Cardiac septum (tissue), 1 donor: Measurements from ENCODE around the gene AOPEP. TPM values are rescaled to one million over a fixed set of nuclear protein-coding genes. Genes with fewer than 3 reads are reported as not detected.

Source experiments
- DNase-seq: peaks from one replicate; pipeline ENCODE4 v3.0.0-alpha.2; 2020; ENCODE audit warnings: low spot score
- intact Hi-C: fragments of 100-400 bp; cut with DNase I; formaldehyde crosslinking; loops from one replicate; pipeline ENCODE4 v1.14.0; 2022
- total RNA-seq: library from RNA; stranded (reverse); fragmentation: NEBNext Ultra II Directional; extraction: Animal tissue kit (Norgen Biotek cat#: 25700); gene quantifications from one replicate; pipeline ENCODE4 v1.2.1, GENCODE V29; 2021
- donor health status: DM: no; HTN: no; CAD: no.

AOPEP gene
- total RNA-seq, 1 donor from 2014 or later = 260 TPM

DNA sequence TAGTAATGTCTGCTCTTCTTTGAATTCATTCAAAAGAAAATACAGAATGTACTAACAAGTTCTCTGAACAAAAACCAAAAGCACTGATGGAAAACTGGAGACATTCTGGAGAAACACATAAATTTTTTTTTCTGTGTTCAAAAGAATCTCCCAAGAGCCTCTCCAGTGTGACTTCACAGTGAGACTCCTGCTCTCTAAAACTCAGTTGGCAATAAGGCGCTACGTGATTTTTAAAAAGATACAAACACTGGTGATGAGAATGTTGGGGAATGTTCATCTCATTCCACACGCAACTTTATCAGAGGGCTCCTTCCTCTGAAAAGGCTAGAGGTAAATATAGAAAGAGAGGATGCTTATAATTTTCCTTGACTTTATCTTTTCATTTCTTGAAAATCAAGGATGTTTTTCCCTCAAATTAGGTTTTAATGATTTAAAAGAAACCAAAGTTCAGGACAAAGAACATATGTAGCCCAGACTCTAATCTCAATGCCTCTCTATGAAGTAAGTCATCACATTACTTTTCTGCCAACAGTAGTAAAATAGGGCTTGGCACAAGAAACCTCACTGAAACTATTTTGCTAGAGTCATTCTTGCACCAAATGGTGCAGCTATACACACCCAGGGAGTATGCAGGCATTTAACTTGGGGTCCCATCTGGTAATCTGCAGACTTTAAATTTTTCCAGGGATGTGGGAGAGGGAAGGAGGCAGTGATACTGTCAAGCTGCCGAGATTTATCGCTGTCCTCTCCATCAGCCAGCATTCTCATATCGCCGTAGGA is 12.9 kb upstream of the AOPEP start:
- intact Hi-C loops = no loop called here
- DNase-seq = no peak

DNA sequence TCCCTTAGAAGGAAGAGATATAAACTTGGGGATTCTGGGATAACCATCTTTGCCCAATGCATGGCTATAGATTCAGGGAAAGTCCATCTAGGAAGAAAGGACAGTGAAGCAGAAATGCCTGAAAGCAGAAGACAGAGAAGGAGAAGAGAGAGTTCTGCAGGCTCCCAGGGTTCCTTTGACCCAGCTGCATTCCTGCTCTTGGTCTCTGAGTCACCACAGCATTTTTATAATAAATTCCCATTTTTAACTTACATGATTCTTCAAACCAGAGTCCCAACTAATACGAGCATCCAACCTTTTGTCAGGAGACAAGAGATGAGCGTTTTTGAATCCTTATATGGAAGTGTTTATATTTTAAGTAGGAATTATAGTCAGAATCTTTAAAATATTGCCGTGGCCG is 12.0 kb upstream of the AOPEP start:
- no peak for DNase-seq
- intact Hi-C loops = no loop called here

DNA sequence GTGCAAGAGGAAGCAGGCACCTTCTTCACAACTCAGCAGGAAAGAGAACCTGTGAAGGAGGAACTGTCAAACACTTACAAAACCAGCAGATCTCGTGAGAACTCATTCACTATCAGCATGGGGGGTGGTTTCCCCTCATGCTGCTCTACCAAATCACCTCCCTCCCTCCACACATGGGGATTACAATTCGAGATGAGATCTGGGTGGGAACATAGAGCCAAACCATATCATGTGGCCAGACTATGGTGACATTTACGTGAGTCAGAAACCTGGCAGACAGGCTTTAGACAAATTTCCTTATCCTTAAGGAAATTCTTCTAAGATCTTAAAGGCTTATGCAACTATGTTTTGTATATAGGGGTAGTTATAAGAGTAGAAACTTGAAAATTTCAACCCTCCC is 8.7 kb upstream of the AOPEP start:
- intact Hi-C loops = no loop called here
- DNase-seq = no peak

DNA sequence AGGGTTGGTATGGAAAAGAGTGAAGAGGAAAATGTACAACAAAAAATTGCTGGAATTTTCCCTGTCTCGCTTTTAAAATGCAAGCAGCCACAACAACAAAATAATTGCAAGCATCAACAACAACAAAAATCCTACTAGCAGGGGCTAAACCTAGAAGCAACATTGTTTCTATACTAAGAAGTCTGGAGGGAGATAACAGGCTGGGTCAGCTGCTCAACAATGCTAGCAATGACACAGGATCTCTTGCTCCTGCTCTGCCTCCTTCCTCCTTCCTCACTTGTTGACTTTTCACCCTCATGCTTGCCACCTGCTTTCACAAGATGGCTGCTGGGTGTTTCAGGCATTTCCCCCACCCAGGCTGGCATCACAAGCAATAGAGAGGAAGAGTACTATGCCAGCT is 7.6 kb upstream of the AOPEP start:
- no peak for DNase-seq
- intact Hi-C loops = no loop called here

DNA sequence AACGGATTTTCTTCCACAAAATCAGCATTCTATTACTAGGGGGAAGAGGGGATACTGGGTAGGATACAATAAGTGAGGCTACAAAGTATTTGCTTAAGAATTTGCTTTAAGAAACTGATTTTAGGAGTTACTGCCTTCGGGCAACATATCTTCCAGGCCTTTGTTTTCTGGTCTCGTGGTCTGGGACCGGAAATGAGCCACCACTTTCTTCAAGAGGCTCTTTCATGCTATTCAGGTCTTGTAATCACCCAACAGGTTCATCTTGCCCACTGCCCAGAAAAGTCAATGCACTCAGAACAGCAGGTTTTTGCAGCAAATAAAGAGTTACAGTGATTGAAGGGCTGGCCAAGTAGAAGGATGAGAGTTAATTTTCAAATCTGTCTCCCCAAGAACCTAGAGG is 6.6 kb upstream of the AOPEP start:
- intact Hi-C loops = no loop called here
- DNase-seq = no peak

DNA sequence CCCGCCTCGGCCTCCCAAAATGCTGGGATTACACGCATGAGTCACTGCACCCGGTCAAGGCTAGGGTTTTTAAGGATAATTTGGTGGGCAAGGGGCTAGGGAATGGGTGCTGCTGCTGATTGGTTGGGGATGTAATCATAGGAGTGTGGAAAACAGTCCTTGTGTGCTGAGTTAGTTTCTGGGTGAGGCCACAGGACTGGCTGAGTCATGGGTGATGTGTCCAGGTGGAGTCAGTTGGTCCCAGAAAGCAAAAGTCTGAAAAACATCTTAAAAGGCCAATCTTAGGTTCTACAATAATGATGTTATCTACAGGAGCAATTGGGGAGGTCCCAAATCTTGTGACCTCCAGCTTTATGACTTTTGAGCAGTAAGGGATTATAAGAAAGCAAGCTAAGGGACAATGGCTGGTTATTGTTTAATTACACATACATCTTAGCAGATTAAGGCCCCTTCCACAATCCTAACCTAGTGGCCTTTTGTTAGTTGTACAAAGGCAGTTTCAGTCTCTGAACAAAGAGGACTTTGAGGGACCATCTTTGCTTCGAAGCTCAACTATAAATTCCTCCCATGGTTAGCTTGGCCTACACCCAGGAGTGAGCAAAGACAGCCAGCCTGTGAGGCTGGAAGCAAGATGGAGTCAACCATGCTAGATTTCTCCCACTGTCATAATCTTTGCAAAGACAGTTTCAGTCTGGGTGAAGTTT is 5.5 kb upstream of the AOPEP start:
- intact Hi-C loops = no loop called here
- DNase-seq = no peak

DNA sequence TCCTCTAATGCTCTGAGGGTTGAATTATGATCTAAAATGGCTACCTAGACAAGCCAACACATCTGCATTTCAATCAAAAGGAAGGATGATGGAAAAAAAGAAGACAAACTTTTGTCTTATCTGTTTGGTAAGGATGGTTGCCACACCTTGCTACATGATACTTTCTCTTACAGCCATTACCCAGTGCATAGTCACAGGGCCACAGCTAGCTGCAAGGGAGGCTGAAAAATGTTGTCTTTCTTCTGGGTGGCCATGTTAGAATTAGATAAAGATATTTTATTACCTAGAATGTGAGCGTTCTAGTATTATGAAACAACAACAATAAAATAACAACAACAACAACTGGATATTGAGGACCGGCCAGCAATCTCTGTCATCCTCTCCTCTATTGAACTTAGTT is 4.7 kb upstream of the AOPEP start:
- intact Hi-C loops = no loop called here
- no peak for DNase-seq

DNA sequence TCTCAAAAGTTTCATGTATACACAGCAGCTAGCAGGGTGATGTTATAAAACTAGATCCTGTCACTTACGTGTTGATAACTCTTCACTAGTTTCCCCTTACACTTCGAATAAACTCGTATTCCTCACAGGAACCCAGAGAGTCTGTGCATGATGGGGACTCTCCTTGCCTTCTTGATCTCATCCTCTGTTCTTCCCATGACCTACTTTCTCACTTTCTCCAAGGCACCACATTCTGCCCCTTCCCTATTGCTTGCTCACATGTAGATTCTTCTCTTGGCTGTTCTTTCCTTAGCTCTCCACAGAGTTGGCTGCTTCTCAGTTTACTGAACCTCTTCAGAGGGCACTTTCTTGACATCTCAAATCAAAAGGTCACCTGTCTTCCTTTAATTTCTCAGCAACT is 1.2 kb upstream of the AOPEP start:
- no peak for DNase-seq
- intact Hi-C loops = no loop called here

DNA sequence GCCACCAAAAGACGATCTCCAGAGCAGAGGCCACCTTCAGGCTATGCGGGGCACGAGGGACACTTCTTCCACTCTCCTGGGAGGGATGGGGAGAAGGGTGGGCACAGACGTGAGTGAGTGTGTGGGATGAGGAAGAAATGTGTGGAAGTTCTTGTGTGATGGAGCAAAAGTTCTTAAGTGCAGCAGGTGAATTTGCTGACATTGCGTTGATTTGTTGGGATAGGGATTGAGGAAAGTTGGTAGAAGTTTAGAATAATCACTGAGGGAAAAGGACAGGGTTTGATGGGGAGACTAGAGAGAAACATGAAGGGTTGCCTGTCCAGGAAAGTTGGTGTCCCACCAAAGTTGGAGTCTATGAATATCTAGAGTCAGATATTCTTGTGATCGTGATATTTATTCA is 2.2 kb downstream of the AOPEP start:
- intact Hi-C loops = no loop called here
- DNase-seq = no peak

DNA sequence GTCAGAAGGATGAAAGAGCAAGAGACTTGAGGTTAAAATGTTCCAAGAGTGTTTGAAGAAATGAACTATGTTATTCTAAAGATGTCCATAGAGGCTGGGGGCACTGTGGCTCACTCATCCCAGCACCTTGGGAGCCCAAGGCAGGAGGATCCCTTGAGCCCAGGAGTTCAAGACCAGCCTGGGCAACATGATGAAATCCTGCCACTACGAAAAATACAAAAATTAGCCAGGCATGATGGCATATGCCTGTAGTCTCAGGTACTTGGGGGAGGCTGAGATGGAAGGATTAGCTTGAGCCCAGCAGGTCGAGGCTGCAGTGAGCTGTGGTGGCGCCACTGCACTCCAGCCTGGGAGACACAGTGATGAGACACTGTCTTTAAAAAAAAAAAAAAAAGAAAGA is 2.7 kb downstream of the AOPEP start:
- intact Hi-C loops = no loop called here
- DNase-seq = no peak

DNA sequence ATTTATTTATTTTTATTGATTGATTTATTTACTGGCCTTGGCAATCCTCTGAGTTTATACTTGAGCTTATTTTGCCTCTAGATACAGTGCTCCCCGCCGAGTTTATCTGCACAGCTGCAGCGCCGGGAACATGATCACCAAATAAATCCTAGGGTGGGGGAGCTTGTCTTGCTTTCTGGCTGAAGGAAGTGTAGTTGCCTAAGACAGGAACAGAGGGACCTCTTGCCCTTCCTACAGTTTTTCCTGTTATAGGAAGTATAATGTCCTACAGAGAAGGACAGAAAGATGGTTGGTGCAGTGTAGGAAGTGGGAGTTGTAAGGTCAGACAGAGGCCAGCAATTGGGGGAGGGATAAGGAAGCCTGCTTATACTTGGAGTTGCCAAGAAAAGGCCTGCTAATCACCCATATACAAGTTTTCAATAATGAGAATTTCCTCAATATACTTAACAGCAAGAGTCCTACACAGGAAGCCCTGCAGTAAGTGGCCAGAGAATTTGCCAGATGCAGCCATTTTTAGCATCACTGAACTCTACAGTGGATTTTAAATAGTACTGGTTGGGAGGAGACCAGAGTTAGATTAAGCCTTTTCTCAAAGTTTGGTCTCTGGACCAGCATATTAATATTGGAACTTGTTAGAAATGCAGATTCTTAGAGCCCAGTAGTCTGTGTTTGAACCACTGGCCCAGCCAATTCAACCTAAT is 7.7 kb downstream of the AOPEP start:
- no peak for DNase-seq
- intact Hi-C loops = no loop called here

DNA sequence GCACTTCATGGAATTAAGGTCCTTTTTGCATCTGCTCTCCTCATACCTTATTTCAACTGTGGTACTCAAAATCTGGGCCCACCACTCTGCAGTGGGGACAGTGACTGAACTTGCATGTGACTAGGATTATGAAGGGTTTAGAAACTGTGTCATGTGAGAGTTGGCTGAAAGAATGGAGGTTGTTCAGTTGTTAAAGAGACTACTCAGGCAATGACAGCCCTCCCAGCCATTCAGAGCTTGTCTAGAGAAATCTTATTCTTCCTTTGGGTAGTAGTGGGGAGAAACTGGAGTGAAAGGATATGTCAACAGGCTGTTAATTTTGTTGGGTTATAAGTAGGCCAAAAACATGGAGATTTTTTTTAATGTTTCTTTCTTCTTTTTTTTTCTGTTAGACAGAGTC is 10.3 kb downstream of the AOPEP start:
- no peak for DNase-seq
- intact Hi-C loops = loop anchor here (5.0 kb wide), 1 partner anchor 36 kb away; no protein-coding TSS in a partner anchor

DNA sequence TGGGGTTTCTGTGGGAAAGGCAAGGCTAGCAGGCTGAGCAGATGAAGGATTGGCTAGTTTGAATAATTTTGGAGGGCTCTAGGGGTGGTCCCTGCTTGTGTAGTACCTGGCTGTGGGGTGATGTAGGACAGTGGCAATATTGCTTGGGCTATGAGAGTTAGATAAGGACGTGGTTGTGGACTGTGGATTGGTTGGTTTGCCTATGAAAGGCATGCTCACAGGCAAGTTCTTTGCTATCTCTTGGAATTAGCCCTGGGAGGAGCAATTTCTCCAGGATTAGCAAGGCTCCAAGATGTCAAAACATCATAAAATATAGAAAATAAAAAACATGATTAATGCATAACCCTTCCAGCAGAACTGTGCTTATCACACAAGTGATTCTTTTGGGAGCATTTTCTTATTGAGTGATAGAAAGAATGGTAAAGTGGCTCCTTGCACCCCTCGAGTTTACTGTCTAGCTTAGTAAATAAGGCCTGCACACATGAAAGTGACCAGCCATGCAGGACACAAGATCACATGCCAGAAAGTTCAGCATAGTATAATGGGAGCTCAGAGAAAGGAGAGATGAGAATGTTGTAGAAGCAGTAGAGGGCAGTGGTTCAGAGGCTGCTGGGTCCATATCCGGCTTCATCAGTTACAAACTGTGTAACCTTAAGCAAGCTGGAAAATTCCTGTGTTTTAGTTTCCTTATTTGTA is 13.8 kb downstream of the AOPEP start:
- intact Hi-C loops = no loop called here
- DNase-seq = no peak

DNA sequence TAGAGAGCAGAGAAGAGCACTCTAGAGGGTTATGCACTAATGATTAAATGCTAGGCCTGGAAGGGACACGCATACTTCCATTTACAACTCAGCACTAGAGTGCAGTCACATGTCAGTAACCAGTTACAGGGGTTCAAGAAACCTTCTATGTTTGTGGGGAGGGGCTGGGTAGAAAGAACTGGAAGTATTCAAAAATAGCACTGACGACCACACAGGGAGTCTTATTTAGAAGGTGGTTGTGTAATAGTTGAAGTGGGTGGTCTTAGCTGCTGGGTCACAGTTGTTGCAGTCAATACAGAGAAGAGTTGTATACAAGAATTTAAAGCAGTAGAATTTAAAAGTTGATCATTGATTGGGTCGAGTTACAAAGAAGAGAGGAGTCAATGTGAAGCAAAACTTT is 15.4 kb downstream of the AOPEP start:
- DNase-seq = no peak
- intact Hi-C loops = no loop called here

DNA sequence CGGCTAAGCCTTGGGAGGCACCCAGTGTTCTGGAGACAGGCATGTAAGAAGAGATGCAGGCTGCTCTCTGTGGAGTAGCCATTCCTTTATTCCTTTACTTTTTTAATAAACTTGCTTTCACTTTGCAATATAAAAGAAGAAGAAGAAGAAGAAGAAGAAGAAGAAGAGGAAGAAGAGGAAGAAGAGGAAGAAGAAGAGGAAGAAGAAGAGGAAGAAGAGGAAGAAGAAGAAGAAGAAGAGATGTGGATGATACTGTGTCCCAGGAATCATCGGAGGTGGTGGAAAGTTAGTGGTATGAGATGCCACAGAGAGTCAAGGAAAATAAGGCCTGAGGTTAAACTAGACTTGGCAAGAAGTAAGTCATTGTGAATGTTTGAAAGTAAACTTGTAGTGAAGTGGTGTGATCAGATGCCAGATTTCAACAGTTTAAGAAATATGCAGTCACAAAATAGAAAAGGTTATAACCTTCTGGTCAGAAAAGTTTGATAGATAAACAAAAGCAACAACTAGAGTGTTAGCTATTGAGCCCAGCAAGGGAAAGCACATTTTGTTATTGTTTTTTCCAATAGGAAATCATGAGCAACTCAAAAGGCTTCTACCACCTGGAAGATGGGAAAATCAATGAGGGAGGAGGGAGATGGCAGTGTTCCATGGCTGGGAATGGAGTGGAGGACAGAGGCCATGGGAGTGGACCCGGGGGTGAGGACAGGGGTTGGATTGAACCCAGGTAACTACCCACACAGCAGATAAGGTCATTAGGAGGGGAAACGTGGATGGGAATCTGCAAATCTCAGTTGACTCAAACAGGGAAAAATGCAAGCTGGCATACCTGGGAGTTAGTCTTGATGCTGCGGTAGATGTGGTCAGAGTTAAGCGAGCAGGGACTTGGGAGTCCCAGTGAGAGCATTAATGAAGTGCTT is 16.8 kb downstream of the AOPEP start:
- intact Hi-C loops = no loop called here

DNA sequence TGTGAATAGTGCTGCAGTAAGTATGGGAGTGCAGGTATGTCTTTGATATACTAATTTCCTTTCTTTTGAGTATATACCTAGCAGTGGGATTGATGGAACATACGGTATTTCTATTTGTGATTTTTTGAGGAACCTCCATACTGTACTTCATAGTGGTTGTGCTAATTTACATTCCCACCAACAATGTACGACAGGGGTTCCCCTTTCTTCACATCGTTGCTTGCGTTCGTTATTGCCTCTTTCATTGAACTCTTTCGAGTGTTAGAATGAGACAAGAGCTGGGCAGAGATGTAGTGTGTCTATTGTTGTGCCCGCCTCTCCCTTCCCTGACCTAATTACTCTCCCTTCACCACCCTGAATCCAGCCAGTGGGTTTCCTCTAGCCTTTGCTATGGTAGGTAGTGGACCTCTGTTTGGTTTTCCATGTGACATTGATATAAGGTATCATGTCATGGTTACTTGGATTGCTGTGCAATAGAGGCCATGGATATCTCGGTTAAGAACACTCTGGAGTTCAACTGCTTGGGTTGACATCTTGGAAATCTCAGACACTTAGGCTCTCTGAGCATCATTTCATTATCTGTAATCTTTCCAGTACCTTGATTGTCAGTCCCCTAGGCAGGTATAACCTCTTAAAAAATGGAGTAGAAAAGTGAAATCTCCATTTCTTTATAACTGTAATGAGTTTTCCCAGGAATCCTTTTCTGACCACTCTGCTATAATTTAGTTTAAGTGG is 19.5 kb downstream of the AOPEP start:
- DNase-seq = no peak
- intact Hi-C loops = no loop called here

More for the DNA sequence above, 16.8 kb downstream of the AOPEP start:
- no peak for DNase-seq

DNA sequence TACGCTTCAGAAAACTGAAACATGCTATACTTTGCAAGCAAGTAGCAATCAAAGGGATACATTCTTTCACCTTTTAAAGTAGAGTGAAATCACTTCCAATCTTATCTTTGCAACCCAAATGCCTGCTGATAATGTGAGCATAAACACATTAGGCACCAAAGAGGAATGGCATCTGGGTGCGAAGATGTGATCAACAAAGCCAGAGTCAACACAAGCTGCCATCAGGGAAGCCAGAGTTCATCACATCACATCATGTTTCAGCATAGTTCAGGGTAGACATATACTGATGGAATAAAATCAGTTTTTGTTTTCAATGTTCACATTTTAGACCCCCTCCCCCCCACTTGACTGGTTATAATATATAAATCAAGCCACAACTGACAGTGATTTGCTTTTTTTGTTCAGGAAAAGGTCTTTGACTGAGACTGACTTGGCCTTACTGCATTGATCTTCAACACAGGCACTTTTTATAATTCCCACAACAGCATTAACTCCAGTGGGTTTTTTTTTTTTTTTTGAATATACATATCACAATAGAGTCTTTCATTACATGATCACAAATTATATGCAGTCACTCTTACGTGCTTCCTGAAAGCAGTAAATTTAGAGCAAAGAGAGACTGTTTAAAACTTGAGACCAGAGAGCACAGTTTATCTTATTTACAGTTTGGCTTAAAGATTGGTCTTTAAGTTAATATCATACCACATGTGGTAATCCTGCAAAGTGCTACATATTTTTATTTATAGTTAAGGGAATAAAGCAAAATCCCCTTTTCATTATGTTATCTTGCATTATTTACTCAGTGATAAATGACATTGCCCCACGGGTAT is 20.3 kb downstream of the AOPEP start:
- DNase-seq = no peak
- intact Hi-C loops = no loop called here
